Activated CD8-positive, alpha-beta T cell treated with anti-CD3 and anti-CD28 coated beads for 36 hours (primary cell): ENCODE measurements around the gene TMCC1. TPM values are rescaled to one million over a fixed set of nuclear protein-coding genes. Genes with fewer than 3 reads are reported as not detected.

Experiments used
- ATAC-seq: fragments of 200-7000 bp; cut with Tn5 transposase; one replicate; pipeline ENCODE4 v1.10.0; 2021; ENCODE audit warnings: mild to moderate bottlenecking, moderate library complexity
- CTCF ChIA-PET: fragments of 350-600 bp; sonication (Branson Sonifier 250); formaldehyde crosslinking; loops from one replicate; lab custom pipeline; 2021; ENCODE audit warnings: antibody characterized with exemption; lab: Charles Lee
- POLR2A ChIA-PET: fragments of 350-600 bp; sonication (Branson Sonifier 250); formaldehyde crosslinking; loops from one replicate; lab custom pipeline; 2021; ENCODE audit warnings: antibody characterized with exemption; lab: Charles Lee
- DNase-seq: peaks from one replicate; pipeline ENCODE4 v3.0.0-alpha.2; 2020
- H3K27ac Mint-ChIP-seq: one replicate; pipeline ENCODE4 v1.8.0; 2021; ENCODE audit warnings: mild to moderate bottlenecking, mixed read lengths
- H3K27me3 Mint-ChIP-seq: one replicate; pipeline ENCODE4 v1.8.0; 2021; ENCODE audit warnings: mixed read lengths
- H3K36me3 Mint-ChIP-seq: one replicate; pipeline ENCODE4 v1.8.0; 2021; ENCODE audit warnings: low read depth, mixed read lengths
- H3K4me1 Mint-ChIP-seq: one replicate; pipeline ENCODE4 v1.8.0; 2021; ENCODE audit warnings: low read depth, mixed read lengths
- H3K4me3 Mint-ChIP-seq: one replicate; pipeline ENCODE4 v1.8.0; 2021; ENCODE audit warnings: mild to moderate bottlenecking, moderate library complexity, mixed read lengths
- H3K9me3 Mint-ChIP-seq: one replicate; pipeline ENCODE4 v1.8.0; 2021; ENCODE audit warnings: mixed read lengths
- CTCF ChIP-seq: fragments of 200-600 bp; IDR thresholded peaks from one replicate; pipeline ENCODE4 v1.8.0; 2022; ENCODE audit warnings: antibody characterized with exemption, mild to moderate bottlenecking
- intact Hi-C: fragments of 100-400 bp; cut with micrococcal nuclease; formaldehyde crosslinking; loops from one replicate; pipeline ENCODE4 v1.10.0; 2022
- total RNA-seq, 2 experiments: library from RNA; stranded (reverse); gene quantifications; one replicate each; pipeline ENCODE4 v1.2.3, GENCODE V29; 2021

TMCC1 gene
- total RNA-seq, 2 experiments from 2014 or later = 14.1 to 18.0 TPM

GRCh38 chr3:129695230-129695629, 198.3 kb downstream of the TMCC1 start:
- Mint-ChIP-seq H3K4me1 (peaks cover 5% of the 10 kb centered on the region), H3K27me3 (no peaks in the 10 kb centered on the region), H3K4me3 (no peak overlapping the region), H3K36me3 (peaks cover 6% of the 10 kb centered on the region), H3K27ac (no peak overlapping the region), H3K9me3 (peaks cover 8% of the 10 kb centered on the region)
- TF ChIP-seq CTCF = no peak
- CTCF ChIA-PET = no interaction called here
- DNase-seq (no peak), ATAC-seq (no peak)
- intact Hi-C loops = no loop called here
- POLR2A ChIA-PET = no interaction called here

DNA sequence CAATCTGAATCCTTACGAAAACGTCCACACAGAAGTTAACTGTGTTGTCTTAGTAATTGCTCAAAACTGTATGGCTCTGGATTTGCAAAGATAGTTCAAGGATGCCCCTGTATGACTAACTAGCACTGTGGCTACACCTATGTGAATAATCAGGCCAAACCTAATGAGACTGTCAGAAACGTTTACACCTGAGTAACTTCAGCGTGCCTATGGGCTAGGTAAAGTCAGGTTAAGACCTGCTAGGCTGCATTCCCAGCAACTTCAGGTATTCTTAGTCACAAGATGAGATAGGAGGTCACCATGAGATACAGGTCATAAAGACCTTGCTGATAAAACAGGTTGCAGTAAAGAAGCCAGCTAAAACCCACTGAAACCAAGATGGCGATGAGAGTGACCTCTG, 199.3 kb downstream of the TMCC1 start:
- ATAC-seq = no peak
- Mint-ChIP-seq H3K4me1 (peaks cover 5% of the 10 kb centered on the region), H3K27ac (no peak overlapping the region), H3K9me3 (peaks cover 8% of the 10 kb centered on the region), H3K36me3 (peaks cover 6% of the 10 kb centered on the region), H3K27me3 (no peaks in the 10 kb centered on the region), H3K4me3 (no peak overlapping the region)
- POLR2A ChIA-PET = no interaction called here
- DNase-seq = no peak
- no peak for TF ChIP-seq CTCF
- intact Hi-C loops = no loop called here
- CTCF ChIA-PET = no interaction called here

DNA sequence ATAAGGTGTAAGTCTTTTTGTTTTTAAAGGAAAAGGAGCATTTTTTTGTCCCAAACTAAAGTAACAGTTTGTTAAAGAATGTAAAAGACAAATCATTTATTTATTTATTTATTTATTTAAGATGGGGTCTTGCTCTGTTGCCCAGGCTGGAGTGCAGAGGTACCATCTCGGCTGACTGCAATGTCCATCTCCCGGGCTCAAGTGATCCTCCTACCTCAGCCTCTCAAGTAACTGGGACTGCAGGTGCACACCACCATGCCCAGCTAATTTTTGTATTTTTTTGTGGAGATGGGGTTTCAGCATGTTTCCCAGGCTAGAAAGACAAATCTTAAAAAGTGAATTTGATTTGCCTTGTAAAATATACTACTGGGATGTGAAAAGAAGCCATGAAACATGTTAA, 200.8 kb downstream of the TMCC1 start:
- H3K4me1 Mint-ChIP-seq = peaks cover 5% of the 10 kb centered on the region
- ChIA-PET POLR2A (interaction anchor here (0.7 kb wide), 1 partner anchor 41 kb away, joined by 3 read pairs; no protein-coding TSS in a partner anchor), CTCF (no interaction called here)
- intact Hi-C loops = no loop called here
- H3K4me3 Mint-ChIP-seq = no peak overlapping the region
- peaks cover 3% of the 10 kb centered on the region for H3K36me3 Mint-ChIP-seq
- H3K9me3 Mint-ChIP-seq = peaks cover 2% of the 10 kb centered on the region
- no peak overlapping the region for H3K27ac Mint-ChIP-seq
- DNase-seq = no peak
- ATAC-seq = no peak
- no peak for TF ChIP-seq CTCF
- no peaks in the 10 kb centered on the region for H3K27me3 Mint-ChIP-seq

- H3K4me3 Mint-ChIP-seq = no peak overlapping the region
- H3K27ac Mint-ChIP-seq = no peak overlapping the region
- DNase-seq = no peak
- no peaks in the 10 kb centered on the region for H3K27me3 Mint-ChIP-seq
- intact Hi-C loops = no loop called here
- ChIA-PET POLR2A (no interaction called here), CTCF (interaction anchor here (0.7 to 1.3 kb wide), 2 partner anchors 12 to 308 kb away, joined by 3 to 4 read pairs; no protein-coding TSS in a partner anchor)
- no peak for TF ChIP-seq CTCF
- no peaks in the 10 kb centered on the region for H3K9me3 Mint-ChIP-seq
- no peaks in the 10 kb centered on the region for H3K36me3 Mint-ChIP-seq
- H3K4me1 Mint-ChIP-seq = peaks cover 5% of the 10 kb centered on the region
- no peak for ATAC-seq
Measured at GRCh38 chr3:129690963-129691362, 202.5 kb downstream of the TMCC1 start.

GRCh38 chr3:129690406-129690805, 203.1 kb downstream of the TMCC1 start:
- Mint-ChIP-seq H3K27ac (no peak overlapping the region), H3K4me3 (no peak overlapping the region), H3K36me3 (no peaks in the 10 kb centered on the region), H3K9me3 (no peaks in the 10 kb centered on the region), H3K27me3 (no peaks in the 10 kb centered on the region), H3K4me1 (peaks cover 5% of the 10 kb centered on the region)
- POLR2A ChIA-PET = no interaction called here
- intact Hi-C loops = no loop called here
- CTCF ChIA-PET = interaction anchor here (0.7 kb wide), 1 partner anchor 12 kb away, joined by 3 read pairs; no protein-coding TSS in a partner anchor
- TF ChIP-seq CTCF = no peak
- peak; percentile 84 for ATAC-seq
- DNase-seq = peak; percentile 28
